Adrenal gland (tissue), 5 donors: ENCODE measurements around the gene CRTAP.

Experiments
- CTCF ChIP-seq, 6 experiments: fragments of 450-650 bp in 4 of 6; fragments of 200-600 bp in 2 of 6; sonication (generic) in 1 of 6; IDR thresholded peaks; 1 replicate in 5 of 6; 2 replicates in 1 of 6; pipeline versions ENCODE4 v1.5.1 to v1.8.0; 2016 to 2021; ENCODE audit warnings: antibody characterized with exemption in 6 of 6, mild to moderate bottlenecking in 2 of 6, moderate library complexity in 1 of 6
- POLR2A ChIP-seq, 2 donors: fragments of 450-650 bp; IDR thresholded peaks; one replicate each; pipeline ENCODE4 v1.6.1; 2017; ENCODE audit warnings: antibody characterized with exemption in 2 of 2, mild to moderate bottlenecking in 2 of 2, moderate library complexity in 1 of 2
- donor health status: DM: no; HTN: no; CAD: no.

- TF ChIP-seq CTCF (IDR thresholded peaks at IDR 0.05), result no peak
- no peak for TF ChIP-seq POLR2A (IDR thresholded peaks at IDR 0.05)
Observed at GRCh38 chr3:33092496-33093254, 21.1 kb upstream of the CRTAP start.
